BE2C (cell line): ENCODE results near the gene CYTH3.
A peak's percentile ranks its signal among the peaks of the same experiment; 100 is the strongest.

Experiments used
- DNase-seq: peaks from one replicate; pipeline ENCODE4 v3.0.0-alpha.2; 2020
- H3K27me3 ChIP-seq: fragments of 250-450 bp; sonication (Bioruptor Pico); 2 replicates; pipeline ENCODE4 v1.5.1; 2020; ENCODE audit warnings: mild to moderate bottlenecking
- H3K36me3 ChIP-seq: fragments of 250-450 bp; sonication (Bioruptor Pico); 2 replicates; pipeline ENCODE4 v1.5.1; 2020; ENCODE audit warnings: mild to moderate bottlenecking
- H3K4me1 ChIP-seq: fragments of 250-450 bp; sonication (Bioruptor Pico); 2 replicates; pipeline ENCODE4 v1.5.1; 2020
- H3K4me3 ChIP-seq: 2 replicates; pipeline ENCODE4 v1.5.1; 2011; ENCODE audit warnings: low read depth, low read length
- H3K9me3 ChIP-seq: fragments of 250-450 bp; sonication (Bioruptor Pico); 2 replicates; pipeline ENCODE4 v1.5.1; 2020
- TF ChIP-seq, protein P1 (sequence below): IDR thresholded peaks from 2 replicates; pipeline ENCODE4 v1.5.1; 2012; ENCODE audit warnings: mild to moderate bottlenecking, low read depth, low read length

CYTH3 gene

DNA sequence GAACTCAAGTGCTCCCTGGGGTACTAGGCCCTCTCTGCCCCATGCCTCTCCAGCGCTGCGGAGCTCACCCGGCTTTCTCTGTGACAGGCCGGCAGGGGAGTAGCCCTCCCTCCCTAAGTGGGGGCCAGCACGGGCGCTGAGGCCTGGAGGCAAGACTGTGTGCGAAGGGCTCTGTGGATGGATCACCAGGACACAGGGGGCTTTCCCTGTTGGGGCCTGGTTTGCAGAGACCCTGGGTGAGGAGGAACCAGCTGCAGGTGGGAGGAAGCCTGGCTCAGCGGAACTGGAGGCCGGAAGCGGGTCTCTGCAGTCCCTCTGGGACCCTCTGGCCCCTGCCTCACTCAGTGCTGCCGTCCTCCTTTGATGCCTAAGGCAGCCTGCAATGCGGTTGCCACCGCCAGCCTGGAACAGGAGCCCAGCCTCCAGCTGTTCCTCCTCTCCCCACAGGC is 106.0 kb downstream of the CYTH3 start:
- H3K9me3 ChIP-seq = no peaks in the 10 kb centered on the region
- peaks cover 46% of the 10 kb centered on the region for H3K4me1 ChIP-seq
- peaks cover 52% of the 10 kb centered on the region for H3K36me3 ChIP-seq
- no peaks in the 10 kb centered on the region for H3K27me3 ChIP-seq
- peak overlapping the region; percentile 21 for H3K4me3 ChIP-seq
- TF ChIP-seq, protein P1, sequence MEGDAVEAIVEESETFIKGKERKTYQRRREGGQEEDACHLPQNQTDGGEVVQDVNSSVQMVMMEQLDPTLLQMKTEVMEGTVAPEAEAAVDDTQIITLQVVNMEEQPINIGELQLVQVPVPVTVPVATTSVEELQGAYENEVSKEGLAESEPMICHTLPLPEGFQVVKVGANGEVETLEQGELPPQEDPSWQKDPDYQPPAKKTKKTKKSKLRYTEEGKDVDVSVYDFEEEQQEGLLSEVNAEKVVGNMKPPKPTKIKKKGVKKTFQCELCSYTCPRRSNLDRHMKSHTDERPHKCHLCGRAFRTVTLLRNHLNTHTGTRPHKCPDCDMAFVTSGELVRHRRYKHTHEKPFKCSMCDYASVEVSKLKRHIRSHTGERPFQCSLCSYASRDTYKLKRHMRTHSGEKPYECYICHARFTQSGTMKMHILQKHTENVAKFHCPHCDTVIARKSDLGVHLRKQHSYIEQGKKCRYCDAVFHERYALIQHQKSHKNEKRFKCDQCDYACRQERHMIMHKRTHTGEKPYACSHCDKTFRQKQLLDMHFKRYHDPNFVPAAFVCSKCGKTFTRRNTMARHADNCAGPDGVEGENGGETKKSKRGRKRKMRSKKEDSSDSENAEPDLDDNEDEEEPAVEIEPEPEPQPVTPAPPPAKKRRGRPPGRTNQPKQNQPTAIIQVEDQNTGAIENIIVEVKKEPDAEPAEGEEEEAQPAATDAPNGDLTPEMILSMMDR = no peak
- DNase-seq = peak; percentile 57

DNA sequence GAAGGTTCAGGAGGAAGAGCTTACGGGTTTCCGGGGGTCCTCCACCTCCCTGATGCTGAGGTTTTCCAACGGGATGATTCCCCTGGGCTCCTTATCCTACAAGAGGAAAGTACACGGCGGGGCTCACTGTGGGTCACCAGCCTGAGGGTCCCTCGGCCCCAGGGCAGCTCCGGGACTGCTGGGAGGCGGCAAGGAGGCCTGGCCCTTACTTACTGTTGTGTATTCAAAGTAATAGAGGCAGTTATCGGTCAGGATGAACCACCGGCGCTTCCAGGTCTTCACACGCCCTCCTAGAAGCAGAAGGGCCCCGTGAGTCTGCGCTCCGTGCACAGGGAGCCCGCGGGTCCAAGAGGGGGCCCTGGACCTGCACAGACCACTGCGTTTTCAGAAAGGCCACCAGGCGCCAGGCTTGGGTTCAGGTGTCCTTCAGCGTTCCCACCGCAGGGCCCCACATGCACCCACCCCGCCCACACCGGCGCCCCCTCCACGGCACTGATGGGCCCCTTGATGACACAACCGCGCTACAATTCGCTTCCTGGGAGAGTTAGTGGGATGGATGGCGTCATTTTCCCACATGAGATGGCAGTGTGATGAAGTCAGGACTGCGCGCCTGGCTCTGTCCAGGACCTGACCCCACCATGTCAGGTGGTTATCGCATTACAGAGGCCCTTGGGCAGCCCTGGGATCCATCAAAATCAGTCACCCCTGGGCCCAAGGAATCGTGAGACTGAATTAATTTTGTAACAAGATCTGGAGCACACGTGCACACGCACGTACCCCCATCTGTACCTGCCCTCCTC is 106.7 kb downstream of the CYTH3 start:
- peaks cover 53% of the 10 kb centered on the region for H3K36me3 ChIP-seq
- TF ChIP-seq, protein P1 = no peak

DNA sequence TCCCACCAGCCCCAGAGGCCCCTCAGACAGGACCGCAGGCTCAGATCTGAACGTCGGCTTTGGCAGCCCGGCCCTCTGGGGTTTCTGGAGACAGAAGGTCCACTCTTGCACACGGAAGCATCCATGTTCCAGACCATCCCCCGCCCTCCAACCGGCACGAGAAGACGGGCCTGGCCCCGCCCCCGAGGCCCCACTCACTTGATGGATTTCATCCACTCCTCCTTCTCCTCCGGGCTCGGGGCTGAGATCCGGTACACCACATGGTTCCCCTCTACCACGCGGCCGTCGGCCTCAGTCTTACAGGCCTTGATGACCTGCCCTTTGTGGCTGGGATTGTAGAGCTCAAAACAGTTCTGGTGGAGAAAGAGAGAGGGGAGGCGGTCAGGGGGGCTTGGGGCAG is 107.3 kb downstream of the CYTH3 start:
- H3K36me3 ChIP-seq = peaks cover 52% of the 10 kb centered on the region

More for the DNA sequence above, 106.7 kb downstream of the CYTH3 start:
- no peaks in the 10 kb centered on the region for H3K9me3 ChIP-seq
- no peaks in the 10 kb centered on the region for H3K27me3 ChIP-seq
- DNase-seq = peak; percentile 41
- no peak overlapping the region for H3K4me3 ChIP-seq
- peaks cover 40% of the 10 kb centered on the region for H3K4me1 ChIP-seq

DNA sequence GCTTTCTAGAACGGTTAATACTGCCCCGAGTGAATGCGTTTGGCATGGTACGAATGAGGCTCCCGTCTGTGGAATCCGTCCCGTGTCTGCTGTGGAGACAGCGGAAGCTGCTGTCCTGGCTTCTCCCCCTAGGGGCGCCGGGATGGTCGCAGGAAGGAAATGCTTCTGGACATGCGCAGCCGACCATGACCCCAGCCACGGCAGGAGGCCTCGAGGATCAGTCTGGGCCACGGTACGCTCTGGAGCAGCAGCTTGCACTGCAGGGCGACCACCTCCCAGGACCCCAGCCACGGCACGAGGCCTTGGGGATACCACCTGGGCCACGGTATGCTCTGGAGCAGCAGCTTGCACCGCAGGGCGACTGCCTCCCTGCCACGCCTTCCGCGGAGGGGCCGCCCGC is 107.9 kb downstream of the CYTH3 start:
- Histone ChIP-seq H3K4me3 (no peak overlapping the region), H3K27me3 (no peaks in the 10 kb centered on the region), H3K9me3 (no peaks in the 10 kb centered on the region), H3K36me3 (peaks cover 49% of the 10 kb centered on the region), H3K4me1 (peaks cover 48% of the 10 kb centered on the region)
- TF ChIP-seq, protein P1 = peak; percentile 47
- peak; percentile 59 for DNase-seq

More for the DNA sequence above, 107.3 kb downstream of the CYTH3 start:
- Histone ChIP-seq H3K27me3 (no peaks in the 10 kb centered on the region), H3K4me3 (no peak overlapping the region), H3K4me1 (peaks cover 42% of the 10 kb centered on the region), H3K9me3 (no peaks in the 10 kb centered on the region)
- no peak for DNase-seq
- TF ChIP-seq, protein P1 = no peak

DNA sequence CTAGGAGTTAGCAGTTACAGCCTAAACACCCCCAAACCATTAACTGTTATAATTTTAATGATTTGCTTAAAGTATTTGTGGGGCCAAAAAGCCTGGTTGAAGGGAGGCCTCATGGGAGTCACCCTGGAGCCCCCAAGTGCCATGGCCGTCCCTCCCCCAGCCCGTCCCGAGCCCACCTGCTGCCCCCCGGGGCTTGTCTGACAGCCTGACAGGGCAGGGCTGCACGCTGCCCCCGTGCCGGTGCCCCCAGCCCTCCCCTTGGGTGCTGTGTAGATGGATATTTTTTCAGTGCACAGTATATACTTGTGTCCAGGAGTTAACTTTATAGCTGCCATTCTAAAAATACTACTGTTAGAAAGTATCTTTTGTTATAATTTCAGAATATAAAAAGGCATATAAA is 108.4 kb downstream of the CYTH3 start:
- no peak overlapping the region for H3K4me3 ChIP-seq
- H3K27me3 ChIP-seq = no peaks in the 10 kb centered on the region
- no peak for DNase-seq
- TF ChIP-seq, protein P1 = no peak
- H3K36me3 ChIP-seq = peaks cover 49% of the 10 kb centered on the region
- H3K4me1 ChIP-seq = peaks cover 53% of the 10 kb centered on the region
- no peaks in the 10 kb centered on the region for H3K9me3 ChIP-seq

DNA sequence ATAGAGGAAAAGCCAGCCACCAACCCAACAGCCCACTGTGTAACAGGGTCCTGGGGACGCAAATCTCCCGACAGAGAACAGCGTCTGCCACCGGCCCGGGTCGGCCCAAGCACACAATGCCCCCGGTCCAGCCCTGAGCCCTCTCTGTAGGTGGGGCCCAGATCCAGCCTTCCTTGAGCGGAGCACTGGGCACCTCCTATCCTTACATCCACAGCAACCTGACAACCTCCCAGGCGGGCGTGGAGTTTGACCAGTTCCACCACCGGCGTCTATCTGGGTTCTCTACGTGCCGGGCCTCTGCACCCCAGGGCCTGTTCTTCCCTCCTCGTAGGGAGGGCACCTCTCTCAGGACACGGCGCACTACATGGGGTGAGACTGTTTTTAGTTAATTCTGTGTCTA is 109.0 kb downstream of the CYTH3 start:
- peaks cover 50% of the 10 kb centered on the region for H3K4me1 ChIP-seq
- H3K9me3 ChIP-seq = no peaks in the 10 kb centered on the region
- no peak overlapping the region for H3K4me3 ChIP-seq
- no peaks in the 10 kb centered on the region for H3K27me3 ChIP-seq
- DNase-seq = no peak
- TF ChIP-seq, protein P1 = no peak
- H3K36me3 ChIP-seq = peaks cover 54% of the 10 kb centered on the region
